Ishikawa (cell line): ENCODE data around the gene RADIL.

Experiments used
- CEBPB ChIP-seq: IDR thresholded peaks from 2 replicates; pipeline ENCODE4 v1.6.1; 2012
- CREB1 ChIP-seq: IDR thresholded peaks from 2 replicates; pipeline ENCODE4 v1.6.1; 2012; ENCODE audit warnings: low read depth
- EGR1 ChIP-seq: IDR thresholded peaks from 2 replicates; pipeline ENCODE4 v1.6.1; 2012
- EP300 ChIP-seq: IDR thresholded peaks from 2 replicates; pipeline ENCODE4 v1.6.1; 2012; ENCODE audit warnings: borderline replicate concordance
- FOXM1 ChIP-seq: IDR thresholded peaks from 2 replicates; pipeline ENCODE4 v1.6.1; 2012; ENCODE audit warnings: low read depth, borderline replicate concordance
- MAX ChIP-seq: IDR thresholded peaks from 2 replicates; pipeline ENCODE4 v1.6.1; 2012
- NFIC ChIP-seq: IDR thresholded peaks from 2 replicates; pipeline ENCODE4 v1.6.1; 2012
- RAD21 ChIP-seq: IDR thresholded peaks from 2 replicates; pipeline ENCODE4 v1.6.1; 2012; ENCODE audit warnings: low read depth
- REST ChIP-seq: IDR thresholded peaks from 2 replicates; pipeline ENCODE4 v1.6.1; 2012; ENCODE audit warnings: low read depth, mild to moderate bottlenecking
- TAF1 ChIP-seq: IDR thresholded peaks from 2 replicates; pipeline ENCODE4 v1.6.1; 2012; ENCODE audit warnings: low read depth, mild to moderate bottlenecking
- TCF12 ChIP-seq: IDR thresholded peaks from 2 replicates; pipeline ENCODE4 v1.6.1; 2012; ENCODE audit warnings: low read depth
- TEAD4 ChIP-seq: IDR thresholded peaks from 2 replicates; pipeline ENCODE4 v1.6.1; 2012
- USF1 ChIP-seq: IDR thresholded peaks from 2 replicates; pipeline ENCODE4 v1.6.1; 2012
- YY1 ChIP-seq: IDR thresholded peaks from 2 replicates; pipeline ENCODE4 v1.6.1; 2012; ENCODE audit warnings: low read depth
- ZBTB7A ChIP-seq: IDR thresholded peaks from 2 replicates; pipeline ENCODE4 v1.6.1; 2012; ENCODE audit warnings: low read depth

The RADIL gene

GRCh38 chr7:4753598-4754432 lies 129.7 kb downstream of the RADIL start:
- TF ChIP-seq RAD21 = peak; percentile 93
- no peak for TF ChIP-seq REST
- TF ChIP-seq ZBTB7A = no peak
- no peak for TF ChIP-seq NFIC

GRCh38 chr7:4751398-4751947 lies 132.0 kb downstream of the RADIL start:
- TF ChIP-seq FOXM1 = no peak
- TF ChIP-seq EGR1 = no peak
- TF ChIP-seq YY1 = no peak
- TF ChIP-seq CREB1 = no peak
- no peak for TF ChIP-seq TAF1
- TF ChIP-seq USF1 = no peak
- TF ChIP-seq MAX = no peak
- no peak for TF ChIP-seq EP300
- no peak for TF ChIP-seq CEBPB
- no peak for TF ChIP-seq REST
- TF ChIP-seq TCF12 = no peak
- no peak for TF ChIP-seq NFIC

- no peak for TF ChIP-seq RAD21
- no peak for TF ChIP-seq TEAD4
- no peak for TF ChIP-seq EP300
- no peak for TF ChIP-seq NFIC
- no peak for TF ChIP-seq TAF1
- TF ChIP-seq ZBTB7A = no peak
- TF ChIP-seq EGR1 = no peak
- TF ChIP-seq YY1 = no peak
Measured at GRCh38 chr7:4749798-4750197, 133.7 kb downstream of the RADIL start.

GRCh38 chr7:4749363-4749762 lies 134.2 kb downstream of the RADIL start:
- TF ChIP-seq ZBTB7A (no peak), FOXM1 (no peak), TEAD4 (no peak), RAD21 (no peak), EGR1 (no peak), NFIC (no peak)
